HepG2 (cell line): ENCODE data around the gene CNOT10. TPM values are rescaled to one million over a fixed set of nuclear protein-coding genes. Genes with fewer than 3 reads are reported as not detected.
A peak's percentile ranks its signal among the peaks of the same experiment; 100 is the strongest.

Source experiments
- CBX1 ChIP-seq: IDR thresholded peaks from one replicate; pipeline ENCODE4 v1.6.1; 2016; ENCODE audit warnings: antibody characterized with exemption, low read depth
- HNF4G ChIP-seq, 2 experiments: sonication (generic) in 1 of 2; formaldehyde crosslinking in 1 of 2; IDR thresholded peaks; 2 replicates each; pipeline versions ENCODE4 v1.4.0 to v1.6.1; 2011 to 2020; ENCODE audit warnings: borderline replicate concordance in 2 of 2, low read depth in 2 of 2, mild to moderate bottlenecking in 2 of 2, low read length in 1 of 2, missing genetic modification reagents in 1 of 2, moderate library complexity in 1 of 2
- HNRNPLL ChIP-seq: fragments of 200-400 bp; formaldehyde crosslinking; IDR thresholded peaks from 2 replicates; pipeline ENCODE4 v1.6.1; 2017; ENCODE audit warnings: mild to moderate bottlenecking, low read depth, low read length; ENCODE audit not compliant: poor library complexity, severe bottlenecking
- JUNB ChIP-seq: sonication (generic); formaldehyde crosslinking; IDR thresholded peaks from 2 replicates; pipeline ENCODE4 v1.8.0; 2022; ENCODE audit warnings: missing genetic modification reagents, mild to moderate bottlenecking, borderline replicate concordance
- NFYB ChIP-seq: sonication (generic); formaldehyde crosslinking; IDR thresholded peaks from 2 replicates; pipeline ENCODE4 v1.4.0; 2020; ENCODE audit warnings: missing genetic modification reagents
- POLR2AphosphoS2 ChIP-seq: IDR thresholded peaks from 2 replicates; pipeline ENCODE4 v1.6.1; 2011; ENCODE audit warnings: low read depth, low read length, improper control_type of control experiment
- SUZ12 ChIP-seq: fragments of 150-350 bp; IDR thresholded peaks from 2 replicates; pipeline ENCODE4 v1.6.1; 2014; ENCODE audit warnings: low read depth, low read length
- TBL1XR1 ChIP-seq: fragments of 150-350 bp; IDR thresholded peaks from 2 replicates; pipeline ENCODE4 v1.6.1; 2014; ENCODE audit warnings: borderline replicate concordance, low read length; ENCODE audit not compliant: partially characterized antibody
- ZBTB20 ChIP-seq: sonication (generic); formaldehyde crosslinking; IDR thresholded peaks from 2 replicates; pipeline ENCODE4 v1.8.1; 2023; ENCODE audit warnings: missing genetic modification reagents, low read depth, mild to moderate bottlenecking, borderline replicate concordance
- ZNF563 ChIP-seq: sonication (generic); formaldehyde crosslinking; IDR thresholded peaks from 2 replicates; pipeline ENCODE4 v1.8.0; 2022; ENCODE audit warnings: mild to moderate bottlenecking, moderate library complexity, missing genetic modification reagents
- ZNF841 ChIP-seq: sonication (generic); formaldehyde crosslinking; IDR thresholded peaks from 2 replicates; pipeline ENCODE4 v1.8.1; 2023; ENCODE audit warnings: missing genetic modification reagents, borderline replicate concordance
- polyA plus RNA-seq, 8 experiments: library from polyadenylated mRNA; depleted of rRNA in 3 of 8; stranded (reverse) in 7 of 8; unstranded in 1 of 8; fragments of >200 nt; fragmentation: Illumina TruSeq in 4 of 8; extraction: Trizol in 4 of 8; gene quantifications; 2 replicates each; pipeline versions ENCODE4 v1.2.1 to v1.2.3, GENCODE V29; 2011 to 2016; ENCODE audit warnings: low read depth in 4 of 8, missing spikeins in 1 of 8, mixed read lengths in 1 of 8; ENCODE audit not compliant: insufficient read depth in 1 of 8
- total RNA-seq, 5 experiments: library from RNA; depleted of rRNA; stranded (reverse); fragments of >200 nt; fragmentation: Illumina TruSeq; extraction: Trizol; gene quantifications; 2 replicates each; pipeline ENCODE4 v1.2.3, GENCODE V29; 2016; ENCODE audit warnings: low read depth in 1 of 5
- TF ChIP-seq, protein P1 (sequence below): sonication (generic); formaldehyde crosslinking; IDR thresholded peaks from 2 replicates; pipeline ENCODE4 v1.5.1; 2020; ENCODE audit warnings: mild to moderate bottlenecking, missing genetic modification reagents, borderline replicate concordance
- TF ChIP-seq, protein P2 (sequence below): IDR thresholded peaks from 2 replicates; pipeline ENCODE4 v1.6.1; 2016; ENCODE audit warnings: low read depth, control low read depth
- TF ChIP-seq, protein P3 (sequence below): sonication (generic); formaldehyde crosslinking; IDR thresholded peaks from 2 replicates; pipeline ENCODE4 v1.5.0; 2020; ENCODE audit warnings: missing genetic modification reagents
- TF ChIP-seq, protein P4 (sequence below): sonication (generic); formaldehyde crosslinking; IDR thresholded peaks from 2 replicates; pipeline ENCODE4 v1.4.0; 2020; ENCODE audit warnings: mild to moderate bottlenecking, low read depth, missing genetic modification reagents
- TF ChIP-seq, protein P5 (sequence below): sonication (generic); formaldehyde crosslinking; IDR thresholded peaks from 2 replicates; pipeline ENCODE4 v1.5.0; 2020; ENCODE audit warnings: mild to moderate bottlenecking, low read depth, missing genetic modification reagents, borderline replicate concordance

Gene CNOT10
- total and polyA plus RNA-seq, 2 of the 13 experiments (the other 11 are each of a cell fraction or from before 2014, with no cell fraction given), result 21.2 to 34.1 TPM

DNA sequence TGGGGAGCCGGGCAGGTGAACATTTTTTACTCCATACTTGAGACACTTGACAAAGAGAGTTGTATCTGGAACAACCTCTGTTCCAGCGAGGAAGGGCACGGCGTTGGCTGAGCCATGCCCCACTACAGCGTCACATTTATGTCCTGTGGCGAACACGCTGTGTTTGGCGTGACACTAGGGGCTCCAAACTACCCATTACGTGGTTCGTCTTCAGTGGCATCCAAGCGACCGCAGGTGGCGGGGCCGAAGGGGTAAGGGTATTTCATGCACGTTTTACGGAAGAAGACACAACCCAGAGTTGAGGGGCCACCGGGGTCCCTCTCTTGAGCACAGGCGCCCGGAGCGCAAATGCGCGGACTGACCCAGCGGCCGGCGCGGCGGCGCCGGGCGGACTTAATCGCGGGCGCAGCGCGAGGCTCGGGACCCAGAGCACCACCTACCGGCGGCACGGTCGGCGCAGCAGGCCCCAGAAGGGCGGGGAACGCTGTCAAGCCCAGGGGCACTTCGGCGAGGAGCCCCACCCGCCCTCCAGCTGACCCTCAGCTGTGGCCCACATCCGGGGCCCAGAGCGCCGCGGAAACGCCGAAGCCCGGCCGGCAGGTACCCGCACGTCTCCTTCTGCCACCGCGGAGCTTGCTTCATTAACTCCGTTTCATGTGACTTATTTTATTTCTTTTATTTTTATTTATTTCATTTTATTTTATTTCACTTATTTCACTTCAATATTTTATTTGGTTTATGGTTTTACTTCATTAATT lies 96.4 kb downstream of the CNOT10 start (continued):
- TF ChIP-seq TBL1XR1 (no peak), HNRNPLL (peak; percentile 96), ZBTB20 (CRISPR knock-in tag) (peak; percentile 33; the same call in 1 of the 2 replicates), POLR2AphosphoS2 (no peak), JUNB (CRISPR knock-in tag) (no peak), CBX1 (no peak), ZNF841 (CRISPR knock-in tag) (no peak), NFYB (no peak; the same call in 1 of the 2 replicates), SUZ12 (no peak), HNF4G (IDR thresholded peaks at IDR 0.05; ENCODE audit: borderline replicate concordance, low read depth, low read length) (no peak), HNF4G (CRISPR knock-in tag; IDR thresholded peaks at IDR 0.05; ENCODE audit: borderline replicate concordance, low read depth) (peak; percentile 35; the same call in 1 of the 2 replicates), ZNF563 (CRISPR knock-in tag) (peak; percentile 72)
- TF ChIP-seq, protein P1, sequence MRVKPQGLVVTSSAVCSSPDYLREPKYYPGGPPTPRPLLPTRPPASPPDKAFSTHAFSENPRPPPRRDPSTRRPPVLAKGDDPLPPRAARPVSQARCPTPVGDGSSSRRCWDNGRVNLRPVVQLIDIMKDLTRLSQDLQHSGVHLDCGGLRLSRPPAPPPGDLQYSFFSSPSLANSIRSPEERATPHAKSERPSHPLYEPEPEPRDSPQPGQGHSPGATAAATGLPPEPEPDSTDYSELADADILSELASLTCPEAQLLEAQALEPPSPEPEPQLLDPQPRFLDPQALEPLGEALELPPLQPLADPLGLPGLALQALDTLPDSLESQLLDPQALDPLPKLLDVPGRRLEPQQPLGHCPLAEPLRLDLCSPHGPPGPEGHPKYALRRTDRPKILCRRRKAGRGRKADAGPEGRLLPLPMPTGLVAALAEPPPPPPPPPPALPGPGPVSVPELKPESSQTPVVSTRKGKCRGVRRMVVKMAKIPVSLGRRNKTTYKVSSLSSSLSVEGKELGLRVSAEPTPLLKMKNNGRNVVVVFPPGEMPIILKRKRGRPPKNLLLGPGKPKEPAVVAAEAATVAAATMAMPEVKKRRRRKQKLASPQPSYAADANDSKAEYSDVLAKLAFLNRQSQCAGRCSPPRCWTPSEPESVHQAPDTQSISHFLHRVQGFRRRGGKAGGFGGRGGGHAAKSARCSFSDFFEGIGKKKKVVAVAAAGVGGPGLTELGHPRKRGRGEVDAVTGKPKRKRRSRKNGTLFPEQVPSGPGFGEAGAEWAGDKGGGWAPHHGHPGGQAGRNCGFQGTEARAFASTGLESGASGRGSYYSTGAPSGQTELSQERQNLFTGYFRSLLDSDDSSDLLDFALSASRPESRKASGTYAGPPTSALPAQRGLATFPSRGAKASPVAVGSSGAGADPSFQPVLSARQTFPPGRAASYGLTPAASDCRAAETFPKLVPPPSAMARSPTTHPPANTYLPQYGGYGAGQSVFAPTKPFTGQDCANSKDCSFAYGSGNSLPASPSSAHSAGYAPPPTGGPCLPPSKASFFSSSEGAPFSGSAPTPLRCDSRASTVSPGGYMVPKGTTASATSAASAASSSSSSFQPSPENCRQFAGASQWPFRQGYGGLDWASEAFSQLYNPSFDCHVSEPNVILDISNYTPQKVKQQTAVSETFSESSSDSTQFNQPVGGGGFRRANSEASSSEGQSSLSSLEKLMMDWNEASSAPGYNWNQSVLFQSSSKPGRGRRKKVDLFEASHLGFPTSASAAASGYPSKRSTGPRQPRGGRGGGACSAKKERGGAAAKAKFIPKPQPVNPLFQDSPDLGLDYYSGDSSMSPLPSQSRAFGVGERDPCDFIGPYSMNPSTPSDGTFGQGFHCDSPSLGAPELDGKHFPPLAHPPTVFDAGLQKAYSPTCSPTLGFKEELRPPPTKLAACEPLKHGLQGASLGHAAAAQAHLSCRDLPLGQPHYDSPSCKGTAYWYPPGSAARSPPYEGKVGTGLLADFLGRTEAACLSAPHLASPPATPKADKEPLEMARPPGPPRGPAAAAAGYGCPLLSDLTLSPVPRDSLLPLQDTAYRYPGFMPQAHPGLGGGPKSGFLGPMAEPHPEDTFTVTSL, result no peak
- TF ChIP-seq, protein P2, sequence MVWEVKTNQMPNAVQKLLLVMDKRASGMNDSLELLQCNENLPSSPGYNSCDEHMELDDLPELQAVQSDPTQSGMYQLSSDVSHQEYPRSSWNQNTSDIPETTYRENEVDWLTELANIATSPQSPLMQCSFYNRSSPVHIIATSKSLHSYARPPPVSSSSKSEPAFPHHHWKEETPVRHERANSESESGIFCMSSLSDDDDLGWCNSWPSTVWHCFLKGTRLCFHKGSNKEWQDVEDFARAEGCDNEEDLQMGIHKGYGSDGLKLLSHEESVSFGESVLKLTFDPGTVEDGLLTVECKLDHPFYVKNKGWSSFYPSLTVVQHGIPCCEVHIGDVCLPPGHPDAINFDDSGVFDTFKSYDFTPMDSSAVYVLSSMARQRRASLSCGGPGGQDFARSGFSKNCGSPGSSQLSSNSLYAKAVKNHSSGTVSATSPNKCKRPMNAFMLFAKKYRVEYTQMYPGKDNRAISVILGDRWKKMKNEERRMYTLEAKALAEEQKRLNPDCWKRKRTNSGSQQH (CRISPR knock-in tag), result peak; percentile 70; the same call in 1 of the 2 replicates
- TF ChIP-seq, protein P3, sequence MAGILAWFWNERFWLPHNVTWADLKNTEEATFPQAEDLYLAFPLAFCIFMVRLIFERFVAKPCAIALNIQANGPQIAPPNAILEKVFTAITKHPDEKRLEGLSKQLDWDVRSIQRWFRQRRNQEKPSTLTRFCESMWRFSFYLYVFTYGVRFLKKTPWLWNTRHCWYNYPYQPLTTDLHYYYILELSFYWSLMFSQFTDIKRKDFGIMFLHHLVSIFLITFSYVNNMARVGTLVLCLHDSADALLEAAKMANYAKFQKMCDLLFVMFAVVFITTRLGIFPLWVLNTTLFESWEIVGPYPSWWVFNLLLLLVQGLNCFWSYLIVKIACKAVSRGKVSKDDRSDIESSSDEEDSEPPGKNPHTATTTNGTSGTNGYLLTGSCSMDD (CRISPR knock-in tag), result no peak
- TF ChIP-seq, protein P4, sequence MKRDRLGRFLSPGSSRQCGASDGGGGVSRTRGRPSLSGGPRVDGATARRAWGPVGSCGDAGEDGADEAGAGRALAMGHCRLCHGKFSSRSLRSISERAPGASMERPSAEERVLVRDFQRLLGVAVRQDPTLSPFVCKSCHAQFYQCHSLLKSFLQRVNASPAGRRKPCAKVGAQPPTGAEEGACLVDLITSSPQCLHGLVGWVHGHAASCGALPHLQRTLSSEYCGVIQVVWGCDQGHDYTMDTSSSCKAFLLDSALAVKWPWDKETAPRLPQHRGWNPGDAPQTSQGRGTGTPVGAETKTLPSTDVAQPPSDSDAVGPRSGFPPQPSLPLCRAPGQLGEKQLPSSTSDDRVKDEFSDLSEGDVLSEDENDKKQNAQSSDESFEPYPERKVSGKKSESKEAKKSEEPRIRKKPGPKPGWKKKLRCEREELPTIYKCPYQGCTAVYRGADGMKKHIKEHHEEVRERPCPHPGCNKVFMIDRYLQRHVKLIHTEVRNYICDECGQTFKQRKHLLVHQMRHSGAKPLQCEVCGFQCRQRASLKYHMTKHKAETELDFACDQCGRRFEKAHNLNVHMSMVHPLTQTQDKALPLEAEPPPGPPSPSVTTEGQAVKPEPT (CRISPR knock-in tag), result 0 out of 2 replicates have a peak, but pooled peaks have one; percentile 54
- TF ChIP-seq, protein P5, sequence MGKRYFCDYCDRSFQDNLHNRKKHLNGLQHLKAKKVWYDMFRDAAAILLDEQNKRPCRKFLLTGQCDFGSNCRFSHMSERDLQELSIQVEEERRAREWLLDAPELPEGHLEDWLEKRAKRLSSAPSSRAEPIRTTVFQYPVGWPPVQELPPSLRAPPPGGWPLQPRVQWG (CRISPR knock-in tag), result no peak
